Stimulated activated CD8-positive, alpha-beta memory T cell treated with anti-CD3 and anti-CD28 coated beads, Interleukin-7, amount 100 ng/mL, for 48 hours (primary cell): Measurements from ENCODE around the gene FAM210B.
"Not testable (repeated sequence)": the region's sequence is repeated elsewhere in the genome, so short reads cannot be mapped to it uniquely, and the experiment has no call there.

Experiments
- DNase-seq, 2 donors: peaks; one replicate each; pipeline ENCODE4 v3.0.0-alpha.2; 2020; ENCODE audit warnings: low read depth in 1 of 2; ENCODE audit errors: extremely low read depth in 1 of 2

Gene FAM210B

GRCh38 chr20:56358600-56359211, at the start of gene FAM210B:
Gene FAM210B (plus strand): TSS chr20:56358974. CDS start chr20:56359006, 32 bp downstream.
- peak; percentile 68 to 72 for DNase-seq

GRCh38 chr20:56316051-56316450, 42.7 kb upstream of the FAM210B start:
- DNase-seq, result no peak

- DNase-seq, result no peak
Measured at GRCh38 chr20:56316483-56316882, 42.3 kb upstream of the FAM210B start.

- no peak for DNase-seq
Measured at GRCh38 chr20:56322681-56323080, 36.1 kb upstream of the FAM210B start.

GRCh38 chr20:56323206-56323605, 35.6 kb upstream of the FAM210B start:
- DNase-seq, result no peak

GRCh38 chr20:56323656-56324055, 35.1 kb upstream of the FAM210B start:
- DNase-seq, result no peak

- DNase-seq, result no peak
Measured at GRCh38 chr20:56324806-56325205, 34.0 kb upstream of the FAM210B start.

GRCh38 chr20:56328861-56329260, 29.9 kb upstream of the FAM210B start:
- DNase-seq, result no peak

GRCh38 chr20:56336709-56337108, 22.1 kb upstream of the FAM210B start:
- DNase-seq, result not testable (repeated sequence)

- no peak for DNase-seq
Measured at GRCh38 chr20:56342783-56343182, 16.0 kb upstream of the FAM210B start.

GRCh38 chr20:56343861-56344381, 14.9 kb upstream of the FAM210B start:
- peak; percentile 5 to 11 for DNase-seq

- no peak for DNase-seq
Measured at GRCh38 chr20:56345911-56346310, 12.9 kb upstream of the FAM210B start.

- no peak for DNase-seq
Measured at GRCh38 chr20:56347628-56348304, 11.0 kb upstream of the FAM210B start.

GRCh38 chr20:56348305-56348693, 10.5 kb upstream of the FAM210B start:
- no peak for DNase-seq

GRCh38 chr20:56348746-56349145, 10.0 kb upstream of the FAM210B start:
- DNase-seq, result no peak

- no peak for DNase-seq
Measured at GRCh38 chr20:56350842-56351241, 7.9 kb upstream of the FAM210B start.

GRCh38 chr20:56352345-56353055, 6.3 kb upstream of the FAM210B start:
- DNase-seq, result no peak

- no peak for DNase-seq
Measured at GRCh38 chr20:56353356-56353755, 5.4 kb upstream of the FAM210B start.

- no peak for DNase-seq
Measured at GRCh38 chr20:56358070-56358469, 704 bp upstream of the FAM210B start.

GRCh38 chr20:56359212-56360132, 698 bp downstream of the FAM210B start:
- no peak for DNase-seq
